Measurements from ENCODE around the gene CDK5RAP3. TPM values are rescaled to one million over a fixed set of nuclear protein-coding genes. Genes with fewer than 3 reads are reported as not detected.

The CDK5RAP3 gene
- total and polyA plus RNA-seq, 2 experiments from 2014 or later: 92.6 to 106 TPM

DNA sequence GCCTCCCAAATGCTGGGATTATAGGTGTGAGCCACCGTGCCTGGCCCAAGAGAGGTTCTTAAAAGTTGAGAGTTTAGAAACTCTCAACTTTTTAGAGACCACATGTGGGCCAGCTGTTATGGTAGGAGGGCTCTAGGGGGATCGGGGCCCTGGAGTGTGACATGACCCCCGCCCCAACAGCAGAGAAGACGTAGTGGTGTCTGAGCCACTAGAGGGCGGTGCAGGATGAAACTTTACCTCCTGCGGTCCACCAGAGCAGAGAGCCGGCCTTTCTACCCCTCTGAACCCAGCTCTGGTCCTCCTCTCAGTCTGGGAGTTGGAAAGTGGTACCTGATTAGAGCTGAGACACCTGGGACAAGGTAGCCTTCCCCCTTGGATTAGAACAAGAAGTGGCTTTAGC is 7.4 kb downstream of the CDK5RAP3 start:
- H3K27ac Mint-ChIP-seq: no peak overlapping the region
- Histone ChIP-seq H3F3A (replicated peaks; ENCODE audit: low read depth) (0 out of 2 replicates have a peak, but pooled peaks cover 3% of the 10 kb centered on the region), H3K27me3 (ENCODE audit: insufficient read depth) (no peaks in the 10 kb centered on the region), H3K36me3 (ENCODE audit: insufficient read depth) (peaks cover 17% of the 10 kb centered on the region; the same call in 1 of the 2 replicates), H3K79me2 (replicated peaks; ENCODE audit: insufficient read depth) (no peaks in the 10 kb centered on the region), H3K27ac (ENCODE audit: low read depth) (no peak overlapping the region), H3K4me2 (no peak overlapping the region), H4K20me1 (replicated peaks; ENCODE audit: insufficient read depth) (peaks cover 4% of the 10 kb centered on the region), H3K9me2 (ENCODE audit: insufficient read depth) (no peaks in the 10 kb centered on the region), H2AFZ (no peak overlapping the region), H3K4me3 (no peak overlapping the region), H3K4me1 (ENCODE audit: insufficient read depth) (no peaks in the 10 kb centered on the region)
- DNase-seq (ENCODE audit: low spot score) (peak; percentile 95), ATAC-seq (peak; percentile 99)
- peaks cover 83% of the 10 kb centered on the region for H3K36me3 Mint-ChIP-seq (ENCODE audit: low read depth)
- H3K4me1 Mint-ChIP-seq: no peaks in the 10 kb centered on the region; the same call in 2 of the 3 replicates
- no peaks in the 10 kb centered on the region; the same call in 2 of the 3 replicates for H3K9me3 Mint-ChIP-seq
- no peak overlapping the region for H3K4me3 Mint-ChIP-seq
- H3K27me3 Mint-ChIP-seq (ENCODE audit: insufficient read depth, low read depth, poor library complexity): peaks cover 8% of the 10 kb centered on the region
- TF ChIP-seq ZNF114 (CRISPR knock-in tag; IDR thresholded peaks at IDR 0.05) (no peak), CTCF (conservative IDR thresholded peaks at IDR 0.05; ENCODE audit: low read depth in 2 of 2) (peak; percentile 89 to 94)

DNA sequence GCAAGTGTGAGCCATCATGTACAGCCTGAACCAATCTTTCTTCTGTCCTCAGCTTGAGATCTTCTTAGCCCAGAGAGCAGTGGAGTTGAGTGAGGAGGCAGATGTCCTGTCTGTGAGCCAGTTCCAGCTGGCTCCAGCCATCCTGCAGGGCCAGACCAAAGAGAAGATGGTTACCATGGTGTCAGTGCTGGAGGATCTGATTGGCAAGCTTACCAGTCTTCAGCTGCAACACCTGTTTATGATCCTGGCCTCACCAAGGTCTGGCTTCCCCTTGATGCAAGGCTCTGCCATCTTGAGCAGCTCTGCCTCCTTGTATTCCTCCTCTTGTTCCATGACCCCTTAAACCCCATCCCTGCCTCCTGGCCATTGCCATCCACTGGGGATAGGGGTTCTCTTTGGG is 9.6 kb downstream of the CDK5RAP3 start:
- H3K36me3 ChIP-seq (ENCODE audit: insufficient read depth): peaks cover 17% of the 10 kb centered on the region; the same call in 1 of the 2 replicates
- H3K4me1 Mint-ChIP-seq: no peaks in the 10 kb centered on the region; the same call in 2 of the 3 replicates
- H3K79me2 ChIP-seq (replicated peaks; ENCODE audit: insufficient read depth): no peaks in the 10 kb centered on the region
- no peak overlapping the region for H3K4me3 ChIP-seq
- H3K9me2 ChIP-seq (ENCODE audit: insufficient read depth): no peaks in the 10 kb centered on the region
- H4K20me1 ChIP-seq (replicated peaks; ENCODE audit: insufficient read depth): peaks cover 4% of the 10 kb centered on the region
- DNase-seq (ENCODE audit: low spot score): no peak
- TF ChIP-seq, protein P1, sequence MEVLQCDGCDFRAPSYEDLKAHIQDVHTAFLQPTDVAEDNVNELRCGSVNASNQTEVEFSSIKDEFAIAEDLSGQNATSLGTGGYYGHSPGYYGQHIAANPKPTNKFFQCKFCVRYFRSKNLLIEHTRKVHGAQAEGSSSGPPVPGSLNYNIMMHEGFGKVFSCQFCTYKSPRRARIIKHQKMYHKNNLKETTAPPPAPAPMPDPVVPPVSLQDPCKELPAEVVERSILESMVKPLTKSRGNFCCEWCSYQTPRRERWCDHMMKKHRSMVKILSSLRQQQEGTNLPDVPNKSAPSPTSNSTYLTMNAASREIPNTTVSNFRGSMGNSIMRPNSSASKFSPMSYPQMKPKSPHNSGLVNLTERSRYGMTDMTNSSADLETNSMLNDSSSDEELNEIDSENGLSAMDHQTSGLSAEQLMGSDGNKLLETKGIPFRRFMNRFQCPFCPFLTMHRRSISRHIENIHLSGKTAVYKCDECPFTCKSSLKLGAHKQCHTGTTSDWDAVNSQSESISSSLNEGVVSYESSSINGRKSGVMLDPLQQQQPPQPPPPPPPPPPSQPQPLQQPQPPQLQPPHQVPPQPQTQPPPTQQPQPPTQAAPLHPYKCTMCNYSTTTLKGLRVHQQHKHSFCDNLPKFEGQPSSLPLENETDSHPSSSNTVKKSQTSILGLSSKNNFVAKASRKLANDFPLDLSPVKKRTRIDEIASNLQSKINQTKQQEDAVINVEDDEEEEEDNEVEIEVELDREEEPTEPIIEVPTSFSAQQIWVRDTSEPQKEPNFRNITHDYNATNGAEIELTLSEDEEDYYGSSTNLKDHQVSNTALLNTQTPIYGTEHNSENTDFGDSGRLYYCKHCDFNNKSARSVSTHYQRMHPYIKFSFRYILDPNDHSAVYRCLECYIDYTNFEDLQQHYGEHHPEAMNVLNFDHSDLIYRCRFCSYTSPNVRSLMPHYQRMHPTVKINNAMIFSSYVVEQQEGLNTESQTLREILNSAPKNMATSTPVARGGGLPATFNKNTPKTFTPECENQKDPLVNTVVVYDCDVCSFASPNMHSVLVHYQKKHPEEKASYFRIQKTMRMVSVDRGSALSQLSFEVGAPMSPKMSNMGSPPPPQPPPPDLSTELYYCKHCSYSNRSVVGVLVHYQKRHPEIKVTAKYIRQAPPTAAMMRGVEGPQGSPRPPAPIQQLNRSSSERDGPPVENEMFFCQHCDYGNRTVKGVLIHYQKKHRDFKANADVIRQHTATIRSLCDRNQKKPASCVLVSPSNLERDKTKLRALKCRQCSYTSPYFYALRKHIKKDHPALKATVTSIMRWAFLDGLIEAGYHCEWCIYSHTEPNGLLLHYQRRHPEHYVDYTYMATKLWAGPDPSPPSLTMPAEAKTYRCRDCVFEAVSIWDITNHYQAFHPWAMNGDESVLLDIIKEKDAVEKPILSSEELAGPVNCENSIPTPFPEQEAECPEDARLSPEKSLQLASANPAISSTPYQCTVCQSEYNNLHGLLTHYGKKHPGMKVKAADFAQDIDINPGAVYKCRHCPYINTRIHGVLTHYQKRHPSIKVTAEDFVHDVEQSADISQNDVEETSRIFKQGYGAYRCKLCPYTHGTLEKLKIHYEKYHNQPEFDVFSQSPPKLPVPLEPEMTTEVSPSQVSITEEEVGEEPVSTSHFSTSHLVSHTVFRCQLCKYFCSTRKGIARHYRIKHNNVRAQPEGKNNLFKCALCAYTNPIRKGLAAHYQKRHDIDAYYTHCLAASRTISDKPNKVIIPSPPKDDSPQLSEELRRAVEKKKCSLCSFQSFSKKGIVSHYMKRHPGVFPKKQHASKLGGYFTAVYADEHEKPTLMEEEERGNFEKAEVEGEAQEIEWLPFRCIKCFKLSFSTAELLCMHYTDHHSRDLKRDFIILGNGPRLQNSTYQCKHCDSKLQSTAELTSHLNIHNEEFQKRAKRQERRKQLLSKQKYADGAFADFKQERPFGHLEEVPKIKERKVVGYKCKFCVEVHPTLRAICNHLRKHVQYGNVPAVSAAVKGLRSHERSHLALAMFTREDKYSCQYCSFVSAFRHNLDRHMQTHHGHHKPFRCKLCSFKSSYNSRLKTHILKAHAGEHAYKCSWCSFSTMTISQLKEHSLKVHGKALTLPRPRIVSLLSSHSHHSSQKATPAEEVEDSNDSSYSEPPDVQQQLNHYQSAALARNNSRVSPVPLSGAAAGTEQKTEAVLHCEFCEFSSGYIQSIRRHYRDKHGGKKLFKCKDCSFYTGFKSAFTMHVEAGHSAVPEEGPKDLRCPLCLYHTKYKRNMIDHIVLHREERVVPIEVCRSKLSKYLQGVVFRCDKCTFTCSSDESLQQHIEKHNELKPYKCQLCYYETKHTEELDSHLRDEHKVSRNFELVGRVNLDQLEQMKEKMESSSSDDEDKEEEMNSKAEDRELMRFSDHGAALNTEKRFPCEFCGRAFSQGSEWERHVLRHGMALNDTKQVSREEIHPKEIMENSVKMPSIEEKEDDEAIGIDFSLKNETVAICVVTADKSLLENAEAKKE (CRISPR knock-in tag; IDR thresholded peaks at IDR 0.05): no peak
- TF ChIP-seq CTCF (conservative IDR thresholded peaks at IDR 0.05; ENCODE audit: low read depth in 2 of 2): no peak
- no peak for TF ChIP-seq ZNF114 (CRISPR knock-in tag; IDR thresholded peaks at IDR 0.05)
- no peak overlapping the region for H3K4me2 ChIP-seq
- no peak overlapping the region for H3K27ac Mint-ChIP-seq
- ATAC-seq: no peak
- no peaks in the 10 kb centered on the region for H3F3A ChIP-seq (replicated peaks; ENCODE audit: low read depth)
- no peaks in the 10 kb centered on the region for H3K4me1 ChIP-seq (ENCODE audit: insufficient read depth)
- H3K36me3 Mint-ChIP-seq (ENCODE audit: low read depth): peaks cover 68% of the 10 kb centered on the region
- peaks cover 9% of the 10 kb centered on the region for H3K27me3 Mint-ChIP-seq (ENCODE audit: insufficient read depth, low read depth, poor library complexity)
- H2AFZ ChIP-seq: no peak overlapping the region
- no peak overlapping the region; the same call in 2 of the 3 replicates for H3K4me3 Mint-ChIP-seq
- H3K27ac ChIP-seq (ENCODE audit: low read depth): no peak overlapping the region
- no peaks in the 10 kb centered on the region; the same call in 2 of the 3 replicates for H3K9me3 Mint-ChIP-seq
- H3K27me3 ChIP-seq (ENCODE audit: insufficient read depth): no peaks in the 10 kb centered on the region
